ENCODE data around the gene WDR37. TPM values are rescaled to one million over a fixed set of nuclear protein-coding genes. Genes with fewer than 3 reads are reported as not detected.

WDR37 gene
- total RNA-seq, 1 experiment from 2014 or later, result 20.6 TPM

DNA sequence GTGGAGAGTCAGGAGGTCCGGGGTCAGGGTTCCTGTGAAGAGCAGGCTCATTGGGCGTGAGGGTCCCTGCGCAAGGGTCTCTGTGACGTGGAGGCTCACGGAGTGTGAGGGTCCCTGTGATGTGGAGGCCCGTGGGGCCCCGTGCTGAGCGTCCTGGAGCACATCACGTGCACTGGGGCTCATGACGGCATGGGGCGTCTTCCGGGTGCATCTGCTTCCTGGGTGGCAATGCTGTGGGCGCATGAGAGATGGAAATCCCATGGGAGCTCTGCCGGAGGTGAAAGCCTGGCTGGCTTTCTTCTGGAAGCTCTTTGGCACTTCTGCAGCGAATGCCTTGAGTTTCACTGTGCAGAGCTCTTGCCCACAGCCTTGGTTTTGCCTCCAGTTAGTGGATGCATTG, 71.4 kb downstream of the WDR37 start:
- TF ChIP-seq, protein P1, sequence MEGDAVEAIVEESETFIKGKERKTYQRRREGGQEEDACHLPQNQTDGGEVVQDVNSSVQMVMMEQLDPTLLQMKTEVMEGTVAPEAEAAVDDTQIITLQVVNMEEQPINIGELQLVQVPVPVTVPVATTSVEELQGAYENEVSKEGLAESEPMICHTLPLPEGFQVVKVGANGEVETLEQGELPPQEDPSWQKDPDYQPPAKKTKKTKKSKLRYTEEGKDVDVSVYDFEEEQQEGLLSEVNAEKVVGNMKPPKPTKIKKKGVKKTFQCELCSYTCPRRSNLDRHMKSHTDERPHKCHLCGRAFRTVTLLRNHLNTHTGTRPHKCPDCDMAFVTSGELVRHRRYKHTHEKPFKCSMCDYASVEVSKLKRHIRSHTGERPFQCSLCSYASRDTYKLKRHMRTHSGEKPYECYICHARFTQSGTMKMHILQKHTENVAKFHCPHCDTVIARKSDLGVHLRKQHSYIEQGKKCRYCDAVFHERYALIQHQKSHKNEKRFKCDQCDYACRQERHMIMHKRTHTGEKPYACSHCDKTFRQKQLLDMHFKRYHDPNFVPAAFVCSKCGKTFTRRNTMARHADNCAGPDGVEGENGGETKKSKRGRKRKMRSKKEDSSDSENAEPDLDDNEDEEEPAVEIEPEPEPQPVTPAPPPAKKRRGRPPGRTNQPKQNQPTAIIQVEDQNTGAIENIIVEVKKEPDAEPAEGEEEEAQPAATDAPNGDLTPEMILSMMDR (IDR thresholded peaks at IDR 0.05; ENCODE audit: insufficient read depth in 1 of 2, low read depth in 1 of 2, low read length in 1 of 2, severe bottlenecking in 1 of 2, unreplicated experiment in 1 of 2), result no peak

DNA sequence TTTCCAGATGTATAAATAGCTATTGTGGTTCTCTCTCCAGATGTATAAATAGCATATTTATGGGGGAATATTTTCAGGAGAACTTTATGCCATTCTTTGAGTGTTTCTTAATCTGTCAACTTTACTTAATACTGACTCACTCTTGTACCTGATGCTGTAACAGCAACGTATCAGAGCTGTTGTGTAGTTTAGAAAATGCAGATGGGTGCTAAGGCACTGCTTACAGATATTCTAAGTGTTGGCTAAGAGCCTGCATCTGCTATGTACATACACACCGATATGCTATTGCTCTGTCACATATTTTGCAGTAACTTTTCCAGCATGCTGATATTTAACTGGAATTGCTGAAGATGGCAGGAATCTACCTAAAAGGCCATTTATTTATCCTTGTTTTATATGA, 71.9 kb downstream of the WDR37 start:
- no peaks in the 10 kb centered on the region for H3K27me3 ChIP-seq (replicated peaks; ENCODE audit: control insufficient read depth, insufficient read depth, low read length)
- Mint-ChIP-seq H3K4me3 (ENCODE audit: unreplicated experiment) (no peak overlapping the region), H3K9me3 (ENCODE audit: unreplicated experiment) (no peaks in the 10 kb centered on the region), H3K4me1 (ENCODE audit: low read depth, unreplicated experiment) (no peaks in the 10 kb centered on the region), H3K27me3 (ENCODE audit: insufficient read depth, unreplicated experiment) (no peaks in the 10 kb centered on the region), H3K27ac (ENCODE audit: unreplicated experiment) (no peak overlapping the region), H3K36me3 (ENCODE audit: insufficient read depth, unreplicated experiment) (peaks cover 30% of the 10 kb centered on the region)
- BruUV-seq (replicated peaks), result no TSS peak
- CTCF ChIA-PET, result no interaction called here
- intact Hi-C loops (cut with micrococcal nuclease; ENCODE audit: unreplicated experiment), result no loop called here
- TF ChIP-seq, protein P1 (IDR thresholded peaks at IDR 0.05; ENCODE audit: insufficient read depth in 1 of 2, low read depth in 1 of 2, low read length in 1 of 2, severe bottlenecking in 1 of 2, unreplicated experiment in 1 of 2), result no peak
- DNase-seq, result no peak
- no peak overlapping the region for H3K4me3 ChIP-seq (ENCODE audit: low read depth, low read length)
- H3K36me3 ChIP-seq (ENCODE audit: control insufficient read depth, insufficient read depth, low read length), result peaks cover 2% of the 10 kb centered on the region
- no peaks in the 10 kb centered on the region for H3K9me3 ChIP-seq
- POLR2A ChIA-PET, result no interaction called here
- H3K4me1 ChIP-seq, result no peaks in the 10 kb centered on the region

More for the DNA sequence above, 71.4 kb downstream of the WDR37 start:
- Mint-ChIP-seq H3K4me3 (ENCODE audit: unreplicated experiment) (no peak overlapping the region), H3K4me1 (ENCODE audit: low read depth, unreplicated experiment) (no peaks in the 10 kb centered on the region), H3K9me3 (ENCODE audit: unreplicated experiment) (no peaks in the 10 kb centered on the region), H3K36me3 (ENCODE audit: insufficient read depth, unreplicated experiment) (peaks cover 30% of the 10 kb centered on the region), H3K27me3 (ENCODE audit: insufficient read depth, unreplicated experiment) (no peaks in the 10 kb centered on the region), H3K27ac (ENCODE audit: unreplicated experiment) (no peak overlapping the region)
- no peaks in the 10 kb centered on the region for H3K9me3 ChIP-seq
- H3K4me3 ChIP-seq (ENCODE audit: low read depth, low read length), result no peak overlapping the region
- no peaks in the 10 kb centered on the region for H3K27me3 ChIP-seq (replicated peaks; ENCODE audit: control insufficient read depth, insufficient read depth, low read length)
- CTCF ChIA-PET, result no interaction called here
- no TSS peak for BruUV-seq (replicated peaks)
- no peaks in the 10 kb centered on the region for H3K4me1 ChIP-seq
- DNase-seq, result no peak
- POLR2A ChIA-PET, result no interaction called here
- intact Hi-C loops (cut with micrococcal nuclease; ENCODE audit: unreplicated experiment), result no loop called here
- H3K36me3 ChIP-seq (ENCODE audit: control insufficient read depth, insufficient read depth, low read length), result peaks cover 2% of the 10 kb centered on the region

DNA sequence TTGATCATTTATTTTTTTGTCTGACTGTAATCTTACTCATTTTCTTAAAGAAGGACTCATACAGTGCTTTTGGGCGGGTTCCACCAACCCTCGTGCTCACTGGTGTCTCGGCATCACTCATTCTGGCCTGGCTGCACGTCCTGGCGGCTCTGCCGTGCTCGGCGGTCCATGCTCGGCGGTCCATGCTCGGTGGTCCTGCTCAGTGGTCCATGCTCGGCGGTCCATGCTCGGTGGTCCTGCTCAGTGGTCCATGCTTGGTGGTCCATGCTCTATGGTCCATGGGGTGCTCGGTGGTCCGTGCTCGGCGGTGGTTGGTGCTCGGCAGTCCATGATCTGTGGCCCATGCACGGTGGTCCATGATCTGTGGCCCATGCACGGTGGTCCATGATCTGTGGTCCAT, 72.5 kb downstream of the WDR37 start:
- no peaks in the 10 kb centered on the region for H3K27me3 Mint-ChIP-seq (ENCODE audit: insufficient read depth, unreplicated experiment)
- POLR2A ChIA-PET, result no interaction called here
- H3K27ac Mint-ChIP-seq (ENCODE audit: unreplicated experiment), result no peak overlapping the region
- H3K36me3 ChIP-seq (ENCODE audit: control insufficient read depth, insufficient read depth, low read length), result peaks cover 2% of the 10 kb centered on the region
- H3K36me3 Mint-ChIP-seq (ENCODE audit: insufficient read depth, unreplicated experiment), result peaks cover 30% of the 10 kb centered on the region
- no peaks in the 10 kb centered on the region for H3K9me3 Mint-ChIP-seq (ENCODE audit: unreplicated experiment)
- CTCF ChIA-PET, result no interaction called here
- H3K9me3 ChIP-seq, result no peaks in the 10 kb centered on the region
- DNase-seq, result no peak
- no peak overlapping the region for H3K4me3 ChIP-seq (ENCODE audit: low read depth, low read length)
- BruUV-seq (replicated peaks), result no TSS peak
- H3K4me1 Mint-ChIP-seq (ENCODE audit: low read depth, unreplicated experiment), result no peaks in the 10 kb centered on the region
- no peak overlapping the region for H3K4me3 Mint-ChIP-seq (ENCODE audit: unreplicated experiment)
- TF ChIP-seq, protein P1 (IDR thresholded peaks at IDR 0.05; ENCODE audit: insufficient read depth in 1 of 2, low read depth in 1 of 2, low read length in 1 of 2, severe bottlenecking in 1 of 2, unreplicated experiment in 1 of 2), result no peak
- intact Hi-C loops (cut with micrococcal nuclease; ENCODE audit: unreplicated experiment), result no loop called here
- H3K4me1 ChIP-seq, result no peaks in the 10 kb centered on the region
- H3K27me3 ChIP-seq (replicated peaks; ENCODE audit: control insufficient read depth, insufficient read depth, low read length), result no peaks in the 10 kb centered on the region
